Medulla oblongata (tissue), 1 donor: ENCODE data around the gene ALAS2.
"Not testable (repeated sequence)": the region's sequence is repeated elsewhere in the genome, so short reads cannot be mapped to it uniquely, and the experiment has no call there.

Experiments used
- DNase-seq: peaks from one replicate; pipeline ENCODE4 v3.0.0-alpha.2; 2015; ENCODE audit errors: extremely low spot score

Gene ALAS2

DNA sequence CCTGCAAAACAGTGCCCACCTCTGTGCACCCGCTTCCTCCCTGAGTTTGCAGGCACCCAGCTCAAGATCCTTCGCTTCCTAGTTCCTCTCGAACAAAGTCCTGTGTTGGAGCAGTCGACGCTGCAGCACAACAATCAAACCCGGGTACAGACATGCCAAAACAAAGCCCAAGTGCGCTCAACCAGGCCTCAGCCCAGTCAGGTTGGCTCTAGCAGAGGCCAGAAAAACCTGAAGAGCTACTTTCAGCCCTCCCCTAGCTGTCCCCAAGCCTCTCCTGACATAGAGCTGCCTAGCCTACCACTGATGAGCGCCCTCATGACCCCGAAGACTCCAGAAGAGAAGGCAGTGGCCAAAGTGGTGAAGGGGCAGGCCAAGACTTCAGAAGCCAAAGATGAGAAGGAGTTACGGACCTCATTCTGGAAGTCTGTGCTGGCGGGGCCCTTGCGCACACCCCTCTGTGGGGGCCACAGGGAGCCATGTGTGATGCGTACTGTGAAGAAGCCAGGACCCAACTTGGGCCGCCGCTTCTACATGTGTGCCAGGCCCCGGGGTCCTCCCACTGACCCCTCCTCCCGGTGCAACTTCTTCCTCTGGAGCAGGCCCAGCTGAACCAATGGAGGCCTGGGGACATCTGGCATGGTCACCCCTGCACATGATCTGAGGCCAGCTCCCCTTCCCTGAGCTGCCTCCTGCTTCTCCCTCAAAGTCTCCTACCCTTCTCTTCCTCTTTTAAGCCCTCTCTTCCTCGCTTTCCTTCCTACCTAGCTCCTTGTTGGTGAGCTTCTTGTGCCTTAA lies 23.8 kb downstream of the ALAS2 start:
- no peak for DNase-seq

DNA sequence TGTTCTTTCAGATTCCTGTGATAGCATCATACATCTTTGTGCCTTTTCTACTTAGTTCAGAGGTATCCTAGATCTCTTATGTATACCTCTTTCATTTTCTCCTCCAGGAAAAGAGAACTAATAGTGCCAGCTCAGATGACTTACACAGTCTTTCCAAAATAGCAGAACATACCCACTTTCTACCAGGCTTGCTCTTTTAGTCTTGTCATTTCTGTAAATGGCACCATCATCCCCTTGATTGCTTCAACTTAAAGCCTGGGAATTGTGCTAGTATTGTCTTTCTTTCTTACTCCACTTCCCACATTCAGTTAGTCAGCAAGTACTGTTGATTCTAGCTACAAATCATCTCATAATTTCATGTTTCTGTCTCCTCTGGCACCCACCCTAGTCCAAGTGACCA lies 25.5 kb downstream of the ALAS2 start:
- DNase-seq = no peak

- no peak for DNase-seq
These were observed 26.5 kb downstream of the ALAS2 start for GRCh38 chrX:55004231-55004630.

GRCh38 chrX:54999717-55000598 lies 30.8 kb downstream of the ALAS2 start, which contains the start of gene APEX2:
TSS of gene APEX2 (plus strand) at chrX:55000363. CDS start at chrX:55000423, 60 bp downstream.
- peak; percentile 94 for DNase-seq

DNA sequence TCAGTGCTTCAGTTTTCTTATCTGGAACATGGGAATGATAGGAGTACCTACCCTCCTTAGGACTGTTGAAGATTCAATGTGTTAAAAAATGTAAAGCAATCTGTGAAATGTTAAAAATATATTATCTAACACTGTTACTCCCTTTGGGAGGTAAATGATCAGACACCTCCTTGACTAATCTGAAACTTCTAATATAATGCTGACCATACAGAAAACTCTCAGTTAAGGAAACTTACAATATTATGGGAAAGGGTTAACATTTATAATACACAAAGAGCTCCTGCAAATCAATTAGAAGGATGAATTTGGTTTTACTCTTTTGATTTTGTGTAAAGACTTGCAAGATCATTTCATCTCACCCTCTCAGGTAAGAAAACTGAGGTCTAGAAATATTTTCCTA lies 35.2 kb downstream of the ALAS2 start:
- no peak for DNase-seq

- DNase-seq = peak; percentile 34
These were observed 36.0 kb downstream of the ALAS2 start for GRCh38 chrX:54994668-54995351.

DNA sequence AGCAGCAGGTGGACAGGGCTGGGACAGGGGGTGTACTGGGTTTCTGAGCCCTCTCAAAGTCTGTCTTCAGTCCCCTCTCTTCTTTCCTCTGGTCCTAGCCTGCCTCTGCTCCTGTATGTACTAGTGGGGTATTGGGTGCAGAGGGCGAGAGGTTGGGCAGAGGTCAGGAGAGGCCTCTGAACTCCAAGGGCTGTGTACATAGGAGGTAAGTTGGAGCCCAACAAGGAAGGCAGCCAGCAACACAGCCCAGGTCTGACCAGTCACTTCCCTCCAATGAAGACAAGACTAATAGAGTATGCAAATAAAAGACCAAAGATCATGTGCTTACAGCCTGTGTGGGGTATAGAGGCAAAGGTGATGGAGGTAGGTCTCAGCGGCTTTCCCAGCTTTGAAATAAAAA lies 36.7 kb downstream of the ALAS2 start, which contains the start of gene PFKFB1:
Gene PFKFB1 (minus strand): TSS at position 90 of the 400 bp plus-strand sequence. CDS start 181 bp downstream, outside the sequence.
- DNase-seq = no peak

DNA sequence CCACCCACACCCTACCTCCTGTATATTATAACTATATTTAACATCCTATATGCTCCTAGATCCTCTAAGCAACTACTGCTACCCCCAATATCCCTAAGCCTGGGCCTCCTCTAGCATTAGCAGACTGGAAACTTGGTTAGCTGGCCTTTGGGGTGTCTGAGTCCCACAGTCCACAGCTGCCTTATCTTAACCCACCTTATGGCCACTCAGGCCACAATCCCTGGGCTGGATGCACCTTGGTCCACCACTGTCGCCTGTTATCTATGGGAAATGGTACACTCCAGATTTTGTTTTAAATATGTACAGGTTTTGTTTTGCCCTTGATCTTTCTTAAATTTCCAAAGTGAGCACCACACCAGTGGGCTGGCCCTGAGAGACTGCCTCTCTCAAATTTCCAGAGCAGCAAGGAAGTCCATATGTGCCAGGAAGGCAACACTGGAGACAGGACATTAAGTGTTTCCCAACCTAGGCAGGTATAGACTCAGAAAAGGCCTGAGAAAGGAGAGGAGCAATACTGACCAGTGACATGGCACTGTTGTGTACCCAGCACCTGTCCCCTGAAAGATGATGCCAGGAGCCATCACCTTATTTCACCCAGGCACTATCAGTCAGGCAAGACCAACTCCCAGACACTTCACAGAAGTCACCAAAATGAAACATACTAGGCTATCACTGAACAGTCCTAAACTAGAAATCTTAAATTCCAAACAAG lies 37.7 kb downstream of the ALAS2 start:
- no peak for DNase-seq

DNA sequence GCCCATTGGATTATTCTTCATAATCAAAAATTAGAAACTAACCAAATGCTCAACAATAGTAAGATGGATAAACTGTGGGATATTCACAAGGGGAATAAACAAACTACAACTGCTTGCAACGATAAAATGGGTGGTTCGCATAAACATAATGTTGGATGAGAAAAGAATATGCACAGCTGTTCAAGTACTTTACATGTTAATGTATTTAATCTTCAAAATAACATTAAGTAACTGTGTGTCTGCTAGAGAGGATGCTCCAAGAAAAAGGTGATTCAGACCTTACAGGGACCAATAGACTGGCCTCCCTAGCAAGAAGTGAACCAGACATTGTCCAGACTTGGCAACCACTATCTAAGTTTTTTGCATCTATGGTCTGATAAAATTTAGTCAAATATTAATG lies 39.1 kb downstream of the ALAS2 start:
- no peak for DNase-seq

DNA sequence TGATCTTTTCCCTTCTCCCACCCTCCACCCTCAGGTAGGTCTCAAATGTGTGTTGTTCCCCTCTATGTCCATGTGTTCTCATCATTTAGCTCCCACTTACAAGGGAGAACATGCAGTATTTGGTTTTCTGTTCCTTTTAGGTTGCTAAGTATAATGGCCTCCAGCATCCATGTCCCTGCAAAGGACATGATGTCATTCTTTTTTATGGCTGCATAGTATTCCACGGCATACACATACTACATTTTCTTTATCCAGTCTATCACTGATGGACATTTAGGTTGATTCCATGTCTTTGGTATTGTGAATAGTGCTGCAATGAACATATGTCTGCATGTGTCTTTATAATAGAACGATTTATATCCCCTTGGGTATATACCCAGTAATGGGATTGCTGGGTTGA lies 47.5 kb downstream of the ALAS2 start:
- not testable (repeated sequence) for DNase-seq

DNA sequence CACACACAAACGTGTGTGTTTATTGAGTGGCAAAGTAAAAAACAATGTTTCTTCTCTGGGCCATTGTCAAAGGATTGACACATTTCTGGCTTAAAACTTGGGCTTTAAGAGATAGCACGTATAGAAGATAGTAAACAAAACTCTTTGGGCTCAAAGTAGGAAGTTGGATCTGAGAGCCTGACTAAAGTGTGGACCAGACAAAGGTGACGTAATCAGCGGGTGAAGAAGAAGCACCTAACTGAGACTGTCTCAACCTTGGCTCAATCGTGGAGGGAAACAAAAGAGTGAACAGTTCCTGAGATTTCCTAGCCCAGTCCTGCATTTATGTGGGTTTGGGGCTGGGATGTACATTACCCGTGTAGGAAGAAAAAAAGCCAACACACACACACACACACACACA lies 50.4 kb downstream of the ALAS2 start:
- DNase-seq = peak; percentile 8

DNA sequence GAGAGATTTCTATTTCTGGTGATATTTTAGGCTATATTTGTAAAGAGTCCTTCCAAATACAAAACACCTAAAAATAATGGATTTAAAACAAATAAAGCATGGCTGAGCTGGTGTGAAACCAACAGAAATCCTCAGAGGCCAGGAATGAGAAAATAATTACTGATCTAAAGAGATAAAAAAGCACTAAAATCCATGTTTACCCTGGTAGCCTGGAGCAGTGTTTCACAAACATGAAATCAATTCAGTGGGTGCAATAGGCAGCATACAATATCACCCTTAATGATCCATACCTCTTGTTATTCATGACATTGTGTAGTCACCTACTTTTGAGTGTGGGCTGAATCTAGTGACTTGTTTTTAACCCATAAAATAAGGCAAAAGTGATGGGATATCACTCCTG lies 51.3 kb downstream of the ALAS2 start:
- DNase-seq = no peak

DNA sequence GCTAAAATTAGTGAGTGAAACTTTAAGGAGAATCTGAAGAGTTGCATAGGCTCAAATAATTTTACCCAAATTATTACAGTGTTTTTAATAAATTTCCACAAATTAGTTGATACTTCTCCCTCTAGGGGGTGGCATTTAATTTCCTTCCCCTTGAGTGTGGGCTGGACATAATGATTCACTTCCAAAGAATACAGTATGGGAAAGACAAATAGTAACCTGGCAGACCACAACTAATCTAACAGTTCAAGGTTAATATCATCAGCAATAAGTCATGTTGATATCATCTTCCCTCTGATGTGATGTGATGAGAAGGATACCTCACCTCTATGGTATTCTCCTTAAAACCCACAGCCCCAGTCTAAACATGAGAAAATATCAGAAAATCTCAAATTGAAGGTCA lies 52.3 kb downstream of the ALAS2 start:
- no peak for DNase-seq

DNA sequence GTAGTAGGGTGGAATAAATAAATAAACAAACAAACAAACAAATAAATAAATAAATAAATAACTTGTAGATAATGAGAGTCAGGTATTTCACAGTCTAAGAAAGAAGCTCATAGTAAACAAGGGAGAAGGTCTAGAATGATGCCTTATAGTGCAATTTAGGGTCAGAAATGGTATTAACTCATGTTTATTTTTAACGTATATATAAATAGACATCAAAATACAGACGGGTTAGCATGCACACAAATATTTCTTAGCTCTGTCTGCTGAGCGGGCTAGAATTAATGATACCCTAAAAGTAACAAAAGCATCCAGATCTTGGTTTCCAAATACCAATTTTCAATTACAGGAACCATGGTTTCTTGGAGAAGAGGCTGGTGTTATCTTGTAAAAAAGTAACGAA lies 53.4 kb downstream of the ALAS2 start:
- DNase-seq = no peak

DNA sequence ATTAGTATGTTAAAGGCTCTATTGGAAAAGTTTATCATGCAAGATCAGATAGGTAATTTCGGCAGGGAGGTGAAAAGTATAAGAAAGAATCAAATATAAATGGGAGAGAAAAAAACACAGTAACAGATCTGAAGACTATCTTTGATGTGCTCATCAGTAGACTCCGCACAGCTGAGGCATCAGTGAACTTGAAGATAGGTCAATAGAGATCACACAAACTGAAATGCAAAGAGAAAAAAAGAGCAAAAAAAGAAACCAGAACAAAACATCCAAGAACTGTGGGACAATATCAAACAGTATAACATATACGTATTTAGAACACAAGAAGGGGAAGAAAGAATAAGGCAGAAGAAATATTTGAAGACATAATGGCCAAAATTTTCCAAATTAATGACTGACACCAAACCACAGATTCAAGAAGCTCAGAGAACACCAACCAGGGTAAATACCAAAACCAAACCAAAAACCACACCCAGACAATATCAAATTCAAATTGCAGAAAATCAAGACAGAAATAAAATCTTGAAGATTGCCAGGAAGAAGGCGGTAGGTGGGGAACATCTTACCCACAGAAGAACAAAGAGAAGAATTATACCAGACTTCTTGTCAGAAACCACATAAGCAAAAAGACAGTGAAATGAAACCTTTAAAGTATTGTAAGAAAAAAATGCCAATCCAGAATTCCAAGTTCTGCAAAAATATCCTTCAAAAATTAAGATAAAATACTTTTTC lies 65.8 kb downstream of the ALAS2 start:
- DNase-seq = no peak

DNA sequence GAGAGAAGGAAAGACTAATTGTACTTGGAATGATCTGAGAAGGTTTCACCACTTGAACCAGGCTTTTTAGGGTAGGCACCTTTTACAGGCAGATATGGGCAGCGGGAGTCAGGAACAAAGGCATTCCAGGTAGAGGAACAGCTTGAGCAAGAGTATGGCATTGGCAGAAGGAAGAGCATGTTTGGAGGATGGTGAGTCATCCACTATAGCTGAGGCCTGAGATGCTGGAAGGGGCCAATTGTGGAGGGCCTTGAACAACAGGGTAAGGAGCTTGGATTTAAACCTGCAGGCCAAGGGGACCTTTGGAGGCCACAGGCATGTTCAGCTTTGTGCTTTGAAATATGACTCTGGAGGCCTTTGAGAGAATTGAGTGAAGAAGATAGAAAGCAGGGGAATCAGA lies 69.0 kb downstream of the ALAS2 start:
- DNase-seq = no peak
